Spleen (tissue), 7 donors: Measurements from ENCODE around the gene CDKN1C.

Experiments used
- POLR2A ChIP-seq, 3 donors: fragments of 450-650 bp; IDR thresholded peaks; one replicate each; pipeline ENCODE4 v1.5.1; 2017; ENCODE audit warnings: antibody characterized with exemption in 3 of 3, mild to moderate bottlenecking in 1 of 3
- POLR2AphosphoS5 ChIP-seq, 3 donors: sonication (generic); formaldehyde crosslinking; IDR thresholded peaks; one replicate each; pipeline ENCODE4 v1.5.1; 2017; ENCODE audit warnings: antibody characterized with exemption in 3 of 3
- TF ChIP-seq, protein P1 (sequence below), 11 experiments: fragments of 200-600 bp in 7 of 11; fragments of 450-650 bp in 4 of 11; sonication (generic) in 4 of 11; IDR thresholded peaks in 8 of 11; conservative IDR thresholded peaks in 3 of 11; 1 replicate in 7 of 11; 2 replicates in 4 of 11; pipeline versions ENCODE4 v1.4.0 to v1.8.0; 2016 to 2021; ENCODE audit warnings: antibody characterized with exemption in 11 of 11, inconsistent platforms in 4 of 11, mild to moderate bottlenecking in 1 of 11
- donor health status: DM: no; HTN: no; CAD: no; lungs with moderate emphysema.
- donor health status: DM: no; HTN: no; CAD: no.
- donor health status: DM: no; HTN: no; CAD: no.

- TF ChIP-seq, protein P1, sequence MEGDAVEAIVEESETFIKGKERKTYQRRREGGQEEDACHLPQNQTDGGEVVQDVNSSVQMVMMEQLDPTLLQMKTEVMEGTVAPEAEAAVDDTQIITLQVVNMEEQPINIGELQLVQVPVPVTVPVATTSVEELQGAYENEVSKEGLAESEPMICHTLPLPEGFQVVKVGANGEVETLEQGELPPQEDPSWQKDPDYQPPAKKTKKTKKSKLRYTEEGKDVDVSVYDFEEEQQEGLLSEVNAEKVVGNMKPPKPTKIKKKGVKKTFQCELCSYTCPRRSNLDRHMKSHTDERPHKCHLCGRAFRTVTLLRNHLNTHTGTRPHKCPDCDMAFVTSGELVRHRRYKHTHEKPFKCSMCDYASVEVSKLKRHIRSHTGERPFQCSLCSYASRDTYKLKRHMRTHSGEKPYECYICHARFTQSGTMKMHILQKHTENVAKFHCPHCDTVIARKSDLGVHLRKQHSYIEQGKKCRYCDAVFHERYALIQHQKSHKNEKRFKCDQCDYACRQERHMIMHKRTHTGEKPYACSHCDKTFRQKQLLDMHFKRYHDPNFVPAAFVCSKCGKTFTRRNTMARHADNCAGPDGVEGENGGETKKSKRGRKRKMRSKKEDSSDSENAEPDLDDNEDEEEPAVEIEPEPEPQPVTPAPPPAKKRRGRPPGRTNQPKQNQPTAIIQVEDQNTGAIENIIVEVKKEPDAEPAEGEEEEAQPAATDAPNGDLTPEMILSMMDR (IDR thresholded peaks at IDR 0.05 in 8 of 11, conservative IDR thresholded peaks at IDR 0.05 in 3 of 11) = no peak
- TF ChIP-seq POLR2AphosphoS5 (IDR thresholded peaks at IDR 0.05) = no peak
- TF ChIP-seq POLR2A (IDR thresholded peaks at IDR 0.05) = no peak
Measured at GRCh38 chr11:2886936-2887335, 1.4 kb upstream of the CDKN1C start.
